UCSD-AML1 (cell line): ENCODE data around the gene WBP1.

ENCODE experiments used
- DNase-seq: peaks from one replicate; lab custom pipeline; 2025; ENCODE audit not compliant: unreplicated experiment; lab: John Stamatoyannopoulos, UW

WBP1 gene

DNA sequence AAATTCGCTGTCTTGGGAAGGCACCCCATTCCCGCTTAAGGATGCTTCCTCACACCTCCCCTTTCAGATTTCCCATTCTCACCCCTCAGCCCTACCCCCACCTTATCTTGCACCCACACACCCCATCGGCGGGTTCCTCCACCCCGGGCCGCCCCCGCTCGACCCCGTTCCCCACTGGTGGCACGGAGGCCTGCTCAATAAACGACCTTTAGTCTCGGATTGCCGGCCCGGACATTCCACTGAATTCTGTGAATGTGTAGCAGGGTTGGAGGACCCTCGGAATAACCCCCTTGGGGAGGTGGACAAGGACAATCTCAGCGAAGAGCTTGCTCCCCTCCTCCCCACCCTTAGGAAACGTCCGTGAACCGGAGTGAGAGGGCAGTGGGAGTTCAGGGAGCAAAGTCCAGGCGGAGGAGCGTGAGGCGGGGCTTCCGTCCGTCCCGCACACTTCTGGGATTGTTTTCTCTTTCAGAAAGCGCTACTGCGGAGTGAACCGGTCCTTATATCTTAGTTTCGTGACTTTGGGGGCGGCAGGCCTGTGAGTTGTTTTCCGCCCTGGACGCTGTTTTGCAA is 44.0 kb downstream of the WBP1 start:
- no peak for DNase-seq

DNA sequence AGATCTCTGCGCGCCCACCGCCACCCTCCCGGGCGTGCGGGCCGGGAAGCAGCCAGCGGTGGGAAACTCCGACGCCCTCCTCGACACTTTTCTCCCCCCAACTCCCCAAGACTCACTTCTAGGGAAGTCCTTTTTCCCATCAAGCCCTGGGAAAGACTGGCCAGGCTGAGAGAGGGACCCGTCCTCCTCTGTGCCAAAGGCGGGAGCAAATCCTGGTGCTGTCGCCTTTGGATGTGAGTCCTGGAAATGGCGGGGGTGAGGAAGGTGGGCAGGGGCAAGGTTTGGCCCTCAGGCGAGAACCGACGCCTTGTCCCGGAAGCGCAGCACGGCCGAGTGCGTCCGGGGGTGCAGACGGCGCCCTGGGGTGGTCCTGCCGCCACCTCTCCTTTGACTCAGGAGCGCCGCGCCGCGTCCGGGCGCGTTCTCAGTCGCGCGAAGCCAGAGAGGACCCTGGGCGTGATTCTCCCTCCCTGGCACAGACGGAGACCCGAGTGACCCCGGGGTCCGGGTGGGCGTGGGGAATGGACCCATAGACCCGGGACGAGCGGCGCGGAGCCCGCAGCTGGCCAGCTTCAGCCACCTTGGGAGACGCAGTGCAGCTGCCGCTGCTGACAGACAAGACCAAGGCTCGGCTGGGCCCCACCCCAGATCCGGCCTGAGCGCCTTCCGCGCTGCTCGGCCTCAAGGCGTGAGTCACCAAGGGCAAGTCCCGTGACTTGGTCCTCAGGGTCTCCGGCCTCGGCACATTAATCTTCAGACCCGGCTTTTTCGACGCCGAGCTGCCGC is 44.7 kb downstream of the WBP1 start:
- peak; percentile 86 for DNase-seq

DNA sequence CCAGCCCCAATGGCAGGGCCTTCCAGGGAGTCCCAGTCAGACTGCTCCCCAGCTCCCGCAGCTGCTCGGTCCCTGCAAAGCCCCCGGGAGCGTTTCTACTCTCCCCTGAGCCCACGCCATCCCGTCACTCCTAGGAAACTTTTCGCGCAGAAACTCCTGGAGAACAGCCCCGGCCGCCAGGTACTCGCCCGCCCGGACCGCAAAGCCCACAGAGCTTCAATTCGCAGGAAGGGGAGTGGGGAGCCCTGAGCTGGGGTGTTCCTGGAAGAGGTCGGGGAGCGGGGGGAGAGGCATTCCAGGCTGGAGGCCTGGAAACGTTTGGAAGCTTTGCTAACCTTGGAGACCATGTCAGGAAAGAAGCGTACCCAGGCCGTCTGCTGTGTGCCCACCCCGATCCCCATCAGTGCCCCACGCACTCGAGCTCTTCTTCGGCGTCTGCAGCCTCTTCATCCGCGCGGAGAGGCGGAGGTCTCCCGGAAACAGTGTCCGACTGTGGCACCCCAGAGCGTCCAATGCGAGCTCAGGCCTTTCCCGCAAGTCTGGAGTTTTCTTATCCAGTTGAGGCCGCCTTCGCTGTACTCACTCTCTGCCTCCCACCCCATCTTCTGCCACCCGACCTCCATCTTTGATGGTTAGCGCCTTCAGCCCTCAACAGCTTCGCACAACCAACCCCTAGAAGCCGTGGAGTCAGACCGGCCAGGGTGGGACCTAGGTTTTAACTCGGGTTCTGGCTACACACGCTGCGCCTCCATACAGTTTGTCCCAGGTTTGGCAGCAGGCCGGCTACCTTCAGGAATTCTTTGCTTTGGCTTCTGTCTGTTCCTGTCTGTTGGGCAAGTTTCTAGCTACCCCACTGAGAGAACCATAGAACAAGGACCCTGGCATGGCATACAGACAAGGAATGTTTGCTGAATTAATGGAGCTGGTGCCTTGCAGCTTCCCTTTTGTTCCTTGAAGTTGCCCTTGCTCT is 45.6 kb downstream of the WBP1 start:
- DNase-seq, result no peak

DNA sequence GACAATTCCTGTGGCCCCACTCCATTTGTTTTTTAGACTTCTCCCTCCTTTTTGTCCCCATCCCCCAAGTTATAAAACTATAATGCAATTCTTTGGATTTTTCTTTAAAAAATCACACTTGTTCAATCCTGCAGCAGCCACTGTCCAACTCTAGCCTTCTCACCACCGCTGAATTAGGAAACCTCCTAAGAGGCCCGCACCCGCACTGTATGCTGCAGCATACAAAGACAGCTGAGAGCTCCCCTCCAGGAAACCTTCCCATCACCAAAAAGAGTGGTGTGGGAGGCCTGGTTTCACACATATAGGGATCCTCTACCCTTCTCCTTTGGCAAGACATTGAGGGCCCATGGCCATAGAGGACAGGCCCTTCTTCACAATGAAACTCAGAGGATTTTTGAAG is 46.4 kb downstream of the WBP1 start:
- DNase-seq, result no peak

DNA sequence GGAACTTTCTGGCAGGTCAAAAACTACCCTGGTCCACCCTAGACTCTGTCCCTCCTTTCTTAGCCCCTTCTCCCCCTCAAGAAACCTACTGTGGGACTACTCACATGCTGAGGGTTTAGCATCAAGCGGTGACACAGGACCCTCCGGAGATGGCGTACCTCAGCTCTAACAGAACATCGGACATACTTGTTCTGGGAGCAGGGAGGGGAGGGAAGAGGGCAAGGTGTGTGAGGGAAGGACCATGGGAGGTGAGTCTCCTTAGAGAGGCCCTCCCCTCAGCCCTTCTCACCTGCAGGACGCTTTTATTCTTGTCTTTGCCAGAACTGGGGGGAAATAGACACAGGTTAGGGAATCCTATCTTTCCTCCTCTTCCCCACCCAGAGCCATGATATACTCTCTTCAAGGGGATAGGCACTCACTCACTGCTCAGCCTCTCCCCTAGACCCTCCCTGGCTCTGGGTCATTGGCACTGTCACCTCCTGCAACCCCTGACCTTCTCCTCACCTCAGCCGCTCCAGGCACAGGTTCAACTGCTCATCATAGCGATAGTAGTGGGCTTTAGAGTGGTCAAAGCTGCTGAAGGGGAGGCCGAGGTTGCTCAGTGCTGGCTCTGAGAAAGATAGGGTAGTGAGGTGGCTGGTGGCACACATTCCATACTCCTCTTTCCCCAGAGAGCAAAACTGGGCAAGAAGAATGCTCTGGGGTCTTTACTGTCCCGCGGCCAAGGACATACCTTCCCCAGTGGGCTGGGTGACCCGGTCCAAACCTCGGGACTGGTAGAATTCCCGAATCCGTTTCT is 47.4 kb downstream of the WBP1 start:
- DNase-seq, result no peak

DNA sequence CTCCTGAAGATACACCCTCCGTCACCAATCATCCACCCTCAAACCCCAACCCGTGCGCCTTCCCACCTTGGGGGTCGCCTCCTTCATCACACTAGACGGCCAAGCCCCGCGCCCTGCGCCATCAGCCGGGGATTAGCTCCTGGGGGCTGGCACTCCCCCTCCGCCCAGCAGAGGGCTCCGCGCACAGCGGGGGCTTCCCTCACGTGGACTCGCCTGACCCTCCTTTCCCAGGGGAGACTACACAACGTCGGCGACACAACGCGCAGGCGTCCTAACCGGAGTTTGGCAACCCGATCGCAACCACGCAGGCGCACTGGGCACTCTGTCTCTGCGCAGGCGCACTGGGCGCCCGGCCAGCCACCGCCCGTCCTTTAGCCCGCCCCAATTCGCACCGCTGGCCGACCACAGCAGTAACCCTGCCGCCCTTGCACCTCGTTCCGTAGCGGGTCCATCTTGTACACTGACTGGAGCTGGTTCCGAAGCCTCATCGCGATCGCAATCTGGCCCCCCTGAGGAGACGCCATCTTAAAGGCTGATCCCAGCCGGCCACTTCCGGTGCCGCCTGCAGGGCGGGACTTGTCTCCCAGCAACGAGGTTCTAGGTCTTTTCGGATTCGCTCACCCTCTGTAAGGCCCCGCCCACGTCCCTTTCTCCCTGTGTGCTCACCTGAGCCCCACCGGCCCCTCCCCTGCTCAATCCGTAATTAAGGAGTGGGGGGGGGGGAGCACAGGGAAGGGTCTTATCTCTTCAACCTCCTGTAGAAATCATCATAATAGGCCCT is 49.1 kb downstream of the WBP1 start, which contains the start of gene PCGF1:
Gene PCGF1 (minus strand): TSS at position 551 of the 781 bp plus-strand sequence. CDS start 27 bp downstream, at position 524.
- peak; percentile 98 for DNase-seq

DNA sequence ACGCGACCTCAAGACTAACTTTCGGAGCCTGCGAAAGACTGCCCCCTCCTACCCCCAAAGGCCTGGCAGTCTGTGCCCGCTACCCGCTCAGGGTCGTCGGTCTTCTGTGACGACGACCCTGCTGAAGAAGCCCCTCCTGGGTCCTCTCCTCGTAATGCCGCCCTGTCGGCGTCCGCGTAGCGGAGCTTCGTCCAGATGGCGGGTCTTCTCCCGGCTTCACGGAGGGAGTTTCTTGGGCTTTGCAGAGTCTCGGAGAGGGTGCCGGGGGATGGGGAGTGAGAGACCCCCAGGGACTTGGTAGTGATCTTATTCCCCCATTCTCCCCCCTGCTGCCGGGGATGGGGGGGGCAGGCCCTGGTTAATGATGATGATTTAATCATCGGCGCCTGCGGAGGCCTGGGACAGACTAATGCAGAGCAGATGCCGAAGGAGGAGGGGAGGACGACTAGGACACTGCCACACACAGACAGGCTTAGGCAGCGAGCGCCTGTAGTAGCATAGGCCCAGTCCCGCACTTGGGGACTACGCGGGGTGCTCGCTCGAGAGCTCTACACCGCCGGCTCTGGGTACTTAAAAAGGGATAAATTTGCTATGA is 49.8 kb downstream of the WBP1 start:
- no peak for DNase-seq

DNA sequence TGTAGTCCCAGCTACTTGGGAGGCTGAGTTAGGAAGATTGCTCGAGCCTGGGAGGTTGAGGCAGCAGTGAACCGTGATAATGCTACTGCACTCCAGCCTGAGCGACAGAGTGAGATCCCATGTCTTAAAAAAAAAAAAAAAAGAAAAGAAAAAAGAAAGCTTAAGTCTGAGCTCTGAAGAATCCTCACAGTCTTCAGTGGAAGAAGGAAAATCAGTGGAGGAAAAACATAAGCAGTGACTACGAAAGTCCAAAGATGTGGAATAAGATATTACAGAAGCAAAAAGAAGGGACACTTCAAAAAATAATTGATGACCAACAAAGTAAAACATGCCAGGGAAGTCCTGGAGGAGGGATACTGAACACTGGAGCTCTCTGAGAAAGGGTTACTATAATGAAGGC is 52.0 kb downstream of the WBP1 start:
- no peak for DNase-seq
